T-helper 1 cell treated with Interleukin-12 subunit alpha and Interleukin-12 subunit beta and Interleukin-4 antibody, amounts not matched to agents 30 ng/mL and 1 ng/mL, for 36 hours (primary cell): ENCODE data around the gene RTL9. TPM values are rescaled to one million over a fixed set of nuclear protein-coding genes. Genes with fewer than 3 reads are reported as not detected.

ENCODE experiments used
- intact Hi-C: fragments of 100-400 bp; cut with micrococcal nuclease; formaldehyde crosslinking; loops from one replicate; pipeline ENCODE4 v1.15.1; 2024
- total RNA-seq: library from RNA; stranded (reverse); gene quantifications from 2 replicates; pipeline ENCODE4 v1.2.3, GENCODE V29; 2022

Gene RTL9
- total RNA-seq, 1 donor from 2014 or later, result not detected

- intact Hi-C loops, result no loop called here
These were observed 17.2 kb upstream of the RTL9 start for GRCh38 chrX:110341189-110342035.

- intact Hi-C loops, result no loop called here
These were observed 12.0 kb upstream of the RTL9 start for GRCh38 chrX:110346681-110347080.

- intact Hi-C loops, result no loop called here
These were observed 625 bp downstream of the RTL9 start for GRCh38 chrX:110359273-110359672.

GRCh38 chrX:110363244-110363643 is 4.6 kb downstream of the RTL9 start:
- intact Hi-C loops, result no loop called here

GRCh38 chrX:110373310-110373709 is 14.7 kb downstream of the RTL9 start:
- intact Hi-C loops, result no loop called here

GRCh38 chrX:110374559-110374958 is 15.9 kb downstream of the RTL9 start:
- intact Hi-C loops, result no loop called here

GRCh38 chrX:110381216-110381615 is 22.6 kb downstream of the RTL9 start:
- intact Hi-C loops, result no loop called here

- intact Hi-C loops, result no loop called here
These were observed 24.8 kb downstream of the RTL9 start for GRCh38 chrX:110383414-110383813.

- intact Hi-C loops, result no loop called here
These were observed 25.8 kb downstream of the RTL9 start for GRCh38 chrX:110384490-110384889.

- intact Hi-C loops, result no loop called here
These were observed 30.9 kb downstream of the RTL9 start for GRCh38 chrX:110389570-110389969.

- intact Hi-C loops, result no loop called here
These were observed 32.4 kb downstream of the RTL9 start for GRCh38 chrX:110391086-110391485.

GRCh38 chrX:110394651-110395050 is 36.0 kb downstream of the RTL9 start:
- intact Hi-C loops, result no loop called here

- intact Hi-C loops, result no loop called here
These were observed 37.2 kb downstream of the RTL9 start for GRCh38 chrX:110395877-110396276.

- intact Hi-C loops, result no loop called here
These were observed 38.1 kb downstream of the RTL9 start for GRCh38 chrX:110396735-110397134.

GRCh38 chrX:110397339-110397738 is 38.7 kb downstream of the RTL9 start:
- intact Hi-C loops, result no loop called here

GRCh38 chrX:110397904-110398303 is 39.3 kb downstream of the RTL9 start:
- intact Hi-C loops, result no loop called here

GRCh38 chrX:110399497-110399896 is 40.8 kb downstream of the RTL9 start:
- intact Hi-C loops, result no loop called here

- intact Hi-C loops, result no loop called here
These were observed 41.3 kb downstream of the RTL9 start for GRCh38 chrX:110399966-110400365.

GRCh38 chrX:110401135-110401534 is 42.5 kb downstream of the RTL9 start:
- intact Hi-C loops, result no loop called here

GRCh38 chrX:110402091-110402849 is 43.6 kb downstream of the RTL9 start:
- intact Hi-C loops, result no loop called here

GRCh38 chrX:110402850-110403221 is 44.2 kb downstream of the RTL9 start:
- intact Hi-C loops, result no loop called here

- intact Hi-C loops, result no loop called here
These were observed 45.0 kb downstream of the RTL9 start for GRCh38 chrX:110403441-110404238.
